Kasumi-1 (cell line): ENCODE measurements around the gene NDUFAF5.

ENCODE experiments used
- DNase-seq, 2 experiments: peaks; one replicate each; lab custom pipeline; 2025; lab: John Stamatoyannopoulos, UW

Gene NDUFAF5

GRCh38 chr20:13821876-13822275, 37.0 kb downstream of the NDUFAF5 start:
- no peak for DNase-seq

DNA sequence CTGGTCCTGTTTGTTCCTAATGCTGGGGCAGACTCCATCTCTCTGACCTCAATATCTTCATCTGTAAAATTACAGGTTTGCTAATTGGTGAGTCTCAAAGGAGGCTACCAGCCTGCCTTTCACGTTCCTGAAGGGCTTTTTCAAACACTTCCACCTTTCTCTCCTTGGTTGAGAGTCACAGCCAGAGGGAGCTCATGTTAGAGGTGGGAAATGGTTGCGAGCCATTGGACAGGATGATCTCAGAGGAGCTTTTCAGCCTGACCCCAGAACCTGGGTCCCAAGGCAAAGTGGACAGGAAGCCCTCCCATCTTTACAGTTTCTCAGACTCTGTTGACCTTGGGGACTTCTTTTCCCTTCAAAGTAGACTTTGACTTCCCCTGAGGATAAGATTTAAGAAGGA, 37.6 kb downstream of the NDUFAF5 start:
- no peak for DNase-seq

DNA sequence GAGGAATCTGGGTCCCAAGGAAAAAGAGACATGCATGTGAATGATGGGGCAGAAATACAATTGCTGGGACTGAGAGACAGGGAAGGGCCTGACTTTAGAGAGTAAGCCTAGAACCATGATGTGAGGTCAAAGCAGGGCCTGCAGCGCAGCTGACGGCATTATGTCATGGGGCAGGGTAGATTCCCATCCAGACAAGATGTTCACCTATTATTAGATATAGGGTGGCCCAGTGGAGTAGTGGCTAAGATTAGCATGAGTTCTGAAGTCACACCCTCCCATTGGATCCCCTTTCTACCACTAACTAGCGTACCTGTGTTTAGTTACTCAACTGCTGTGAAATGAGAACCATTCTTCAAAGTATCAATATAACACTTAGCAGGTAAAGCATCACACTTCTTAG, 39.6 kb downstream of the NDUFAF5 start:
- DNase-seq, result no peak

GRCh38 chr20:13825465-13825864, 40.6 kb downstream of the NDUFAF5 start:
- no peak for DNase-seq

DNA sequence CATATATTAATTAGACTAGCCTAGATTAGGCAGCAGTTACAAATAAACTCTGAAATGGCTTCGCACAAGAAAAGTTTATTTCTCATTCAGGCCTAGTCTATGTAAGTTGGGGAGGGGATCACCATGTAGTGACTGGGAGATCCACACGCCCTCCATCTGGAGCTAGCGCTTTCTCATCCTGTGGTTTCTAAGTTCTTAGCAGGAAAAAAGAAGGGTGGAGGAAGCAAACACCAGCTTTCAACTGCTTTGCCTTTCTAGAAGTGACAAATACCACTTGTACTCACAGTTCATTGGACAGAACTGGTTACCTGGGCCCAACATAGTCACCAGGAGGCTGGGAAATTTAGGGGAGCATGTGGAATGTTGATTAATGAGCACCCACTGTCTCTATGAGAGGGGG, 46.6 kb downstream of the NDUFAF5 start:
- DNase-seq, result peak; percentile 9 to 15

DNA sequence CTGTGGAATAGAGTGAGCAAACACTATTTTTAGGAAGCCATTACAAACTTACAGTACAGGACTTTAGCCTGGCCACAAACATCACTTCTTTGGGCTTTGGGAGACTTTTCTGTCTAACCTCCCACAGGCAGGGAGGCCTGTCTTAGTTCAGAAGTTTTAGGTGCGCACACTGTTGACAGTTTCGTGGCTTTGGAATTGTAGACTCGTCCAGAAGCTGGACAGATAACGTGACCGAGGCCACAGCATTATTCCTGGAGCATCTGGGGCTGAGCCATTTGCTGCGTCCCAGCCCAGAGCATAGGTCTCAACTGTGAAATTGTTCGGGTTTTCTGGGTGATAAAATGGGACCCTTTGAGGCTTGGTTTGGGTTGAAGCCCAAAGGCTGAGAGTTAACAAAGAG, 53.8 kb downstream of the NDUFAF5 start:
- no peak for DNase-seq

DNA sequence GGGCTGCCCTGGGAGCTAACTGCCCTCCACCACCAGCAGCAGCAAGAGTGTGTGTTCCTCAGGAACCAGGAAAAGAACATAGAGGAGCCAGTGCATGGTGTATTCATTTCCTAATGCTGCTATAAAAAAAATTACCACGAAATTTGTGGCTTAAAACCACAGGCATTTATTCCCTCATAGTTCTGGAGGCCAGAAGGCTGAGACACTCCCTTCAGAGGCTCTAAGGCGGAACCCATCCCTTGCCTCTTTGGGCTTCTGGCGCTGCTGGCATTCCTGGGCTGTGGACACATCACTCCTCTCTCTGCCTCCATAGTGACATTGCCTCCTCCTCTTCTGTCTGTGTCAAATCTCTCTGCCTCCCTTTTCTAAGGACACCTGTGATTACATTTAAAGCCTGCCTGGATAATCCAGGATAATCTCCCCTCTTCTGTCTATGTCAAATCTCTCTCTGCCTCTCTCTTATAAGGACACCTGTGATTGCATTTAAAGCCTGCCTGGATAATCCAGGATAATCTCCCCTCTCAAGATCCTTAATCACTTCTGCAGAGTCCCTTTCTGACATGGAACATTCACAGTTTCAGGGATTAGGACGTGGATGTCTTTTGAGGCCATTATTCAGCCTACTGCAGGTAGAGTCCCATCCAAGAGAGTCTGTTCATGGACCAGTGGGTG, 54.7 kb downstream of the NDUFAF5 start:
- DNase-seq, result peak in 1 of 2 experiments; percentile 9

DNA sequence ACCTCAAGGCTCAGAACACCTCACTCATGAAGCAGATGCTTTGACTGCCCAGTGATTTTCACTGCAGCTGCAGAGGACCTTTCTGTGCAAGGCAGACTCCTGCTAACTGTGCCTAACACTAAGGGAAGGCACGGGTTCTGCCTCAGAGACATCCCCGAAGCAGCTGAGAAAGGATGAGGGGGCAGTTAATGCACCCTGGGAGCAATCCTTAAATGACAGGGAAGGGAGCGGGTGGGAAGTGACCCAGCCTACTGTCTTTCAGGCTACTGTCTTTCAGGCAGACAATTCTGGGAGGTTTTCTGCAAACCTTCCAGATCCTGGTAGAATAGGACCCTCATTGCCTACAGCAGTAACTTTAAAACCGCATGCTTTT, 55.3 kb downstream of the NDUFAF5 start:
- no peak for DNase-seq

GRCh38 chr20:13841206-13841605, 56.4 kb downstream of the NDUFAF5 start:
- DNase-seq, result no peak

GRCh38 chr20:13844296-13844695, 59.5 kb downstream of the NDUFAF5 start:
- DNase-seq, result no peak

- no peak for DNase-seq
Observed at GRCh38 chr20:13851279-13851678, 66.5 kb downstream of the NDUFAF5 start.

GRCh38 chr20:13852306-13852705, 67.5 kb downstream of the NDUFAF5 start:
- no peak for DNase-seq

GRCh38 chr20:13855613-13856012, 70.8 kb downstream of the NDUFAF5 start:
- no peak for DNase-seq

DNA sequence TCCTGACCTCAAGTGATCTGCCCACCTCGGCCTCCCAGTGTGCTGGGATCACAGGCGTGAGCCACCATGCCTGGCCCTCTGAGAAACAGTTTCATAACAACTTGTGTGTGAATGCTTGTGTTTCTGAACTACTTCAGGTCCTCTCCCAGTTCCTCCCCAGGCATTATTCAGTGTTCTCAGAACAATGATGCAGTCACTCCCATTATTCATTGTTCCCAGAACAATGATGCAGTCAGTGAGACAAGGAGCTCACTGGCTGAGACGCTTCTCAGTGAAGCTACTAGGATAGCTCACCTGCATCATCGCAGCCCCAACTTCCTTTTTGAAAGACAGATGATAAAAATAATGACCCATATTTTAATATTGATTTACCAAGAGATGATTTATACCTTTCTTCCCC, 71.5 kb downstream of the NDUFAF5 start:
- no peak for DNase-seq

DNA sequence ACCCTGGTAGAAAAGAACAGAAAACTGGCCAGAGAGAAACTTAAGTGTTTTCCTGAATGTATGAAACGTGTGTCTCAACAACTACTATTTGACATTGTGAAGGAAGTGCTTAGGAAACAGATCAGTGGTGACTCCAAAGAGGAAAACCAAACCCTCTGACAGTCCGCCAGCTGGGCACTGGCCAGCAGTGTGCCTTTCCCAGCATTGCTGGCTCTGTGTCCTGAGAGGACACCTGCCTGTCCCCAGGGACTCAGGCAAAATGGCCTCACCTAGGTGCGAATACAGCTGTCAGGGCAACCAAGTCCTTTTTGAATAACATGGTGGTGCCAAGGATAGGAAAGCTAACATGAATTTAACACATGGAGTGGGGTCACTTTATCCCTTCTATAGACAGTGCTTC, 72.5 kb downstream of the NDUFAF5 start:
- DNase-seq, result no peak

DNA sequence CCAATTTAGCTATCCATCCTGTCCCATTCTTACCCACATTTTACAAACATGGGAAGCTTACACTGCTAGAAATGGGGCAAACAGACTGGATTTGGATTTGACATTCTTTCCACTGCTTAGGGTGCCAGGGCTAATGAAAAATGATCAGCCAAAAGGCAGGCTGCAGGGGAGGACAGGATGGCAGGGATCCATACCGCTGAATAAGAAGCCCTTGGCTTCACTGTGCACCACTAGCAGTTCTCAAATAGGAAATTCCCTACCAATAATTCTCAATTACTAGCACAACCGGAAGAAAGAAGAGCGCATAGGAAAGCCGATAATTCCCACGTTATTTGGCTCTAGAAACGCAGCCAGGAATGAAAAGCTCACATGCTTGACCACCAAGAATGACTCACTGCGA, 73.1 kb downstream of the NDUFAF5 start:
- no peak for DNase-seq

GRCh38 chr20:13858439-13858838, 73.6 kb downstream of the NDUFAF5 start:
- DNase-seq, result no peak

DNA sequence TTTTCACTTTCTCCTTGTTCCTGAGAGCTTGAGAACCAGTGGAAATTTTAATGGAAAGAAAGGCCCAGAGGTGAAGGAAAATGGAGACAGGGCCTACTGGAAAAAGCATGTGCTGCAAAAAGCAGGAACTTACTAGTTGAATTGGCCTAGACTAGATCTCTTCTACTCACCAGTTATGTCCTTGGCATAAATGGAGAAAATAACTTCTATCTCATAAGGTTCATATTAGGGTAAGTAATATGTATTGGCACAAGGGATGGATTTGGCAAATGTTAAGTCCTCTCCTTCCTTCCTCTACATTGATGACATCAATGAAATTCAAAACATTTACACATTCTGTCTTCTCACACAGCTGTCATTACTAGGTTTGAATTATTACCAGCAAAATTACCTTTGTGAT, 74.0 kb downstream of the NDUFAF5 start:
- DNase-seq, result no peak

GRCh38 chr20:13862245-13862644, 77.4 kb downstream of the NDUFAF5 start:
- DNase-seq, result peak; percentile 76 to 88

GRCh38 chr20:13863244-13863643, 78.4 kb downstream of the NDUFAF5 start:
- no peak for DNase-seq

GRCh38 chr20:13865156-13865555, 80.3 kb downstream of the NDUFAF5 start:
- DNase-seq, result no peak

- DNase-seq, result no peak
Observed at GRCh38 chr20:13865791-13866351, 81.0 kb downstream of the NDUFAF5 start.

- DNase-seq, result peak; percentile 96 to 97
Observed at GRCh38 chr20:13868331-13868730, 83.5 kb downstream of the NDUFAF5 start.

- DNase-seq, result peak; percentile 28 to 47
Observed at GRCh38 chr20:13870170-13870748, 85.4 kb downstream of the NDUFAF5 start.
